Measurements from ENCODE around the gene CA10.

The CA10 gene

DNA sequence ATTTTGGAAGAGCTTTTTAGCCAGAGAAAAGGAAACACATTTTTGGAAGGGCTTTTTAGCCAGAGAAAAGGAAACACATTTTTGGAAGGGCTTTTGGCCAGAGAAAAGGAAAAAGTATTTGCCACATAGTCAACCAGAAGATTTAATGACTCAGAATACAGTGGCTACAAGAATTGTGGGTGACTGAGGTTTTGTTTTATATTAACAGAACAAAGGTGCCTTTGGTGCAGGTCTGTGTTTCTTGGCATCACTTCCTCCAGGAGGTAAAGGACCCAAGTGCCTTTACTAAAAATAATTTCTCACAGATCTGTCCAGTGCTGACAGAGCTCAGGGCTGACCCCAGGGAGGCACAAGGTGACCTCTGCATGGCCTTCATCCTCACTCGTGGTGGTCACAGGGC is 363.1 kb downstream of the CA10 start:
- Histone ChIP-seq H3K4me2 (ENCODE audit: insufficient read depth, low read length, poor library complexity, severe bottlenecking) (no peak overlapping the region), H2AK5ac (ENCODE audit: low read depth, low read length) (no peak overlapping the region), H4K8ac (ENCODE audit: low read depth, low read length) (no peak overlapping the region), H2BK5ac (ENCODE audit: low read length) (no peak overlapping the region), H3K14ac (ENCODE audit: low read length) (no peak overlapping the region), H2BK12ac (ENCODE audit: low read length) (no peak overlapping the region), H3K18ac (ENCODE audit: low read length) (no peak overlapping the region), H3K4me1 (ENCODE audit: control insufficient read depth in 2 of 2, insufficient read depth in 1 of 2, low read depth in 1 of 2, low read length in 2 of 2) (peaks cover 0 to 2% of the 10 kb centered on the region in 2 donors), H2BK120ac (ENCODE audit: low read depth, low read length) (no peak overlapping the region), H3K23ac (ENCODE audit: low read depth, low read length, poor library complexity) (no peak overlapping the region), H2BK15ac (ENCODE audit: low read length) (no peak overlapping the region), H3K4ac (ENCODE audit: low read length) (no peak overlapping the region), H2AFZ (ENCODE audit: low read length) (no peak overlapping the region), H3K79me1 (ENCODE audit: low read depth, low read length) (no peaks in the 10 kb centered on the region), H3K27me3 (ENCODE audit: control insufficient read depth in 3 of 3, insufficient read depth in 3 of 3, low read depth in 1 of 3, low read length in 3 of 3) (no peaks in the 10 kb centered on the region), H3K36me3 (replicated peaks in 1 of 2; ENCODE audit: control insufficient read depth in 2 of 2, insufficient read depth in 2 of 2, low read length in 2 of 2) (no peaks in the 10 kb centered on the region), H3K4me3 (ENCODE audit: low read length in 2 of 2) (no peak overlapping the region), H3K27ac (replicated peaks; ENCODE audit: low read length) (no peak overlapping the region), H3K9me3 (replicated peaks in 1 of 2; ENCODE audit: control insufficient read depth in 2 of 2, insufficient read depth in 1 of 2, low read depth in 1 of 2, low read length in 2 of 2) (no peaks in the 10 kb centered on the region), H3K9ac (ENCODE audit: low read depth, low read length, poor library complexity) (no peak overlapping the region), H4K91ac (ENCODE audit: low read depth, low read length, poor library complexity) (no peak overlapping the region)
- WGBS, 2 donors (ENCODE audit: extremely low coverage in 2 of 2, insufficient read length in 2 of 2, insufficient replicate concordance in 1 of 2) = no CpG with 5 or more reads among the region's 1 CpG
- DNase-seq (ENCODE audit: low spot score) = no peak

DNA sequence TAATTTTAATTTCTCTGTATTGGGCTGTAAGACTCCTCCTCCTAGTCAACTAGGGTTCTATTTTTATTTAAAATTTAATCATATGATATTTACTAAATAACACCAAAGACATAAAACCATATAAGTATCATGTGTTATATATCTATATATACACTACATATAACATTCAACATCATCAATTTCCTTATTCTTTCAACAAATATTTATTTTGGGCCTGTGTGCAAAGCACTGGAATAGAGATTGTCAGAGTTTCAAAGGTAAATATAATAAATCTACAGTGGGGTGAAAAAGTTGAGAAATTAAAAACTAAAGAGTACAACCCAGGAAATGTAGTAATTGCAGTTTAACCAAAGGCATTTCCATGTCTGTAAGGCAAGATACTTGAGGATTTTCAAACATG is 364.0 kb downstream of the CA10 start:
- H2AFZ ChIP-seq (ENCODE audit: low read length) = no peak overlapping the region
- no peak overlapping the region for H2AK5ac ChIP-seq (ENCODE audit: low read depth, low read length)
- DNase-seq (ENCODE audit: low spot score) = no peak
- no peak overlapping the region for H3K4me3 ChIP-seq (ENCODE audit: low read length in 2 of 2)
- no peak overlapping the region for H3K18ac ChIP-seq (ENCODE audit: low read length)
- H2BK120ac ChIP-seq (ENCODE audit: low read depth, low read length) = no peak overlapping the region
- H3K79me1 ChIP-seq (ENCODE audit: low read depth, low read length) = no peaks in the 10 kb centered on the region
- H3K9me3 ChIP-seq (replicated peaks in 1 of 2; ENCODE audit: control insufficient read depth in 2 of 2, insufficient read depth in 1 of 2, low read depth in 1 of 2, low read length in 2 of 2) = no peaks in the 10 kb centered on the region
- H2BK5ac ChIP-seq (ENCODE audit: low read length) = no peak overlapping the region
- no peak overlapping the region for H4K8ac ChIP-seq (ENCODE audit: low read depth, low read length)
- no peak overlapping the region for H4K91ac ChIP-seq (ENCODE audit: low read depth, low read length, poor library complexity)
- H2BK12ac ChIP-seq (ENCODE audit: low read length) = no peak overlapping the region
- H3K27me3 ChIP-seq (ENCODE audit: control insufficient read depth in 3 of 3, insufficient read depth in 3 of 3, low read depth in 1 of 3, low read length in 3 of 3) = no peaks in the 10 kb centered on the region
- no peaks in the 10 kb centered on the region for H3K36me3 ChIP-seq (replicated peaks in 1 of 2; ENCODE audit: control insufficient read depth in 2 of 2, insufficient read depth in 2 of 2, low read length in 2 of 2)
- no peak overlapping the region for H3K9ac ChIP-seq (ENCODE audit: low read depth, low read length, poor library complexity)
- H3K4me2 ChIP-seq (ENCODE audit: insufficient read depth, low read length, poor library complexity, severe bottlenecking) = no peak overlapping the region
- H3K27ac ChIP-seq (replicated peaks; ENCODE audit: low read length) = no peak overlapping the region
- H3K4me1 ChIP-seq (ENCODE audit: control insufficient read depth in 2 of 2, insufficient read depth in 1 of 2, low read depth in 1 of 2, low read length in 2 of 2) = peaks cover 0 to 2% of the 10 kb centered on the region in 2 donors
- H2BK15ac ChIP-seq (ENCODE audit: low read length) = no peak overlapping the region
- H3K14ac ChIP-seq (ENCODE audit: low read length) = no peak overlapping the region
- no peak overlapping the region for H3K23ac ChIP-seq (ENCODE audit: low read depth, low read length, poor library complexity)
- no peak overlapping the region for H3K4ac ChIP-seq (ENCODE audit: low read length)

- no peak overlapping the region for H3K14ac ChIP-seq (ENCODE audit: low read length)
- no peaks in the 10 kb centered on the region for H3K36me3 ChIP-seq (replicated peaks in 1 of 2; ENCODE audit: control insufficient read depth in 2 of 2, insufficient read depth in 2 of 2, low read length in 2 of 2)
- no peak overlapping the region for H2BK5ac ChIP-seq (ENCODE audit: low read length)
- no peaks in the 10 kb centered on the region for H3K79me1 ChIP-seq (ENCODE audit: low read depth, low read length)
- no peaks in the 10 kb centered on the region for H3K27me3 ChIP-seq (ENCODE audit: control insufficient read depth in 3 of 3, insufficient read depth in 3 of 3, low read depth in 1 of 3, low read length in 3 of 3)
- H2BK15ac ChIP-seq (ENCODE audit: low read length) = no peak overlapping the region
- no peak overlapping the region for H2AFZ ChIP-seq (ENCODE audit: low read length)
- H3K4me3 ChIP-seq (ENCODE audit: low read length in 2 of 2) = no peak overlapping the region
- no peak overlapping the region for H3K27ac ChIP-seq (replicated peaks; ENCODE audit: low read length)
- H2BK12ac ChIP-seq (ENCODE audit: low read length) = no peak overlapping the region
- H3K9me3 ChIP-seq (replicated peaks in 1 of 2; ENCODE audit: control insufficient read depth in 2 of 2, insufficient read depth in 1 of 2, low read depth in 1 of 2, low read length in 2 of 2) = no peaks in the 10 kb centered on the region
- no peak overlapping the region for H2BK120ac ChIP-seq (ENCODE audit: low read depth, low read length)
- H4K91ac ChIP-seq (ENCODE audit: low read depth, low read length, poor library complexity) = no peak overlapping the region
- H3K9ac ChIP-seq (ENCODE audit: low read depth, low read length, poor library complexity) = no peak overlapping the region
- no peak overlapping the region for H3K4me2 ChIP-seq (ENCODE audit: insufficient read depth, low read length, poor library complexity, severe bottlenecking)
- no peak overlapping the region for H3K18ac ChIP-seq (ENCODE audit: low read length)
- no CpG with 5 or more reads among the region's 1 CpG for WGBS, 2 donors (ENCODE audit: extremely low coverage in 2 of 2, insufficient read length in 2 of 2, insufficient replicate concordance in 1 of 2)
- H4K8ac ChIP-seq (ENCODE audit: low read depth, low read length) = no peak overlapping the region
- no peak overlapping the region for H2AK5ac ChIP-seq (ENCODE audit: low read depth, low read length)
- H3K4ac ChIP-seq (ENCODE audit: low read length) = no peak overlapping the region
- peaks cover 0 to 2% of the 10 kb centered on the region in 2 donors for H3K4me1 ChIP-seq (ENCODE audit: control insufficient read depth in 2 of 2, insufficient read depth in 1 of 2, low read depth in 1 of 2, low read length in 2 of 2)
- no peak for DNase-seq (ENCODE audit: low spot score)
- H3K23ac ChIP-seq (ENCODE audit: low read depth, low read length, poor library complexity) = no peak overlapping the region
Measured at GRCh38 chr17:51793686-51794085, 364.8 kb downstream of the CA10 start.

DNA sequence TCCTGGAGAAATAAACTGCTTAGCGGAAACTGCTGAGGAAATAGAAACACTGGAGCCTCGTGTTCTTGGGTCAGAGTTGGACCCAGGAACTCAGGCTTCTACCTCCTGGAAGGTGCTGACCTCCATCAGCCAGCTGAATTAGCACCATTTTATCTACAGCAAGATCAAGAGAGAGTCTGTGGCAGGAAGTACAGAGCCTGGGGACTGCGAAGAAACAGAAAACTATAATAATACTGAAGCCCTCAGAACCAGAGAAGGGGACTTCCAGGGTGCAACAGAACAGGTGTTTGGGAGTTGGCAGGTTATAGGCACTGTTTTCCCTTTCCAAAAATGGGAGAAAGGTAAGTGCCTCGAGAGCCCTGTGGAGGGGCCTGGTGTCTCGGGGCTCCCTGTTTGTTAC is 379.7 kb downstream of the CA10 start:
- Histone ChIP-seq H3K27me3 (ENCODE audit: control insufficient read depth in 3 of 3, insufficient read depth in 3 of 3, low read depth in 1 of 3, low read length in 3 of 3) (no peaks in the 10 kb centered on the region), H2AFZ (ENCODE audit: low read length) (no peak overlapping the region), H2AK5ac (ENCODE audit: low read depth, low read length) (no peak overlapping the region), H3K18ac (ENCODE audit: low read length) (no peak overlapping the region), H3K23ac (ENCODE audit: low read depth, low read length, poor library complexity) (no peak overlapping the region), H3K79me1 (ENCODE audit: low read depth, low read length) (no peaks in the 10 kb centered on the region), H2BK15ac (ENCODE audit: low read length) (no peak overlapping the region), H4K8ac (ENCODE audit: low read depth, low read length) (no peak overlapping the region), H3K27ac (replicated peaks; ENCODE audit: low read length) (no peak overlapping the region), H2BK120ac (ENCODE audit: low read depth, low read length) (no peak overlapping the region), H3K4me2 (ENCODE audit: insufficient read depth, low read length, poor library complexity, severe bottlenecking) (no peak overlapping the region), H4K91ac (ENCODE audit: low read depth, low read length, poor library complexity) (no peak overlapping the region), H3K9ac (ENCODE audit: low read depth, low read length, poor library complexity) (no peak overlapping the region), H3K4me1 (ENCODE audit: control insufficient read depth in 2 of 2, insufficient read depth in 1 of 2, low read depth in 1 of 2, low read length in 2 of 2) (no peaks in the 10 kb centered on the region), H3K36me3 (replicated peaks in 1 of 2; ENCODE audit: control insufficient read depth in 2 of 2, insufficient read depth in 2 of 2, low read length in 2 of 2) (no peaks in the 10 kb centered on the region), H3K9me3 (replicated peaks in 1 of 2; ENCODE audit: control insufficient read depth in 2 of 2, insufficient read depth in 1 of 2, low read depth in 1 of 2, low read length in 2 of 2) (no peaks in the 10 kb centered on the region), H3K4ac (ENCODE audit: low read length) (no peak overlapping the region), H2BK5ac (ENCODE audit: low read length) (no peak overlapping the region), H3K4me3 (ENCODE audit: low read length in 2 of 2) (no peak overlapping the region), H2BK12ac (ENCODE audit: low read length) (no peak overlapping the region), H3K14ac (ENCODE audit: low read length) (no peak overlapping the region)
- no CpG with 5 or more reads among the region's 5 CpGs for WGBS, 2 donors (ENCODE audit: extremely low coverage in 2 of 2, insufficient read length in 2 of 2, insufficient replicate concordance in 1 of 2)
- no peak for DNase-seq (ENCODE audit: low spot score)
